ENCODE data around the gene GPRASP2. TPM values are rescaled to one million over a fixed set of nuclear protein-coding genes. Genes with fewer than 3 reads are reported as not detected.

GPRASP2 gene
- total RNA-seq, 1 experiment from 2014 or later: 2.1 TPM

- Histone ChIP-seq H3K4me1 (ENCODE audit: control insufficient read depth in 1 of 2, insufficient read depth in 2 of 2, low read length in 2 of 2) (no peaks in the 10 kb centered on the region), H3K9ac (ENCODE audit: low read length) (no peak overlapping the region), H3K79me2 (ENCODE audit: insufficient read depth, low read length) (no peaks in the 10 kb centered on the region), H3K36me3 (ENCODE audit: control insufficient read depth in 1 of 2, insufficient read depth in 2 of 2, low read length in 2 of 2) (no peaks in the 10 kb centered on the region), H3K9me3 (ENCODE audit: control insufficient read depth in 1 of 2, insufficient read depth in 1 of 2, low read depth in 1 of 2, low read length in 2 of 2) (no peaks in the 10 kb centered on the region), H3K4me2 (ENCODE audit: low read length) (no peak overlapping the region), H2AFZ (ENCODE audit: low read depth, low read length, poor library complexity, severe bottlenecking) (no peak overlapping the region), H3K9me2 (ENCODE audit: insufficient read depth) (no peaks in the 10 kb centered on the region), H4K20me1 (ENCODE audit: insufficient read depth) (no peaks in the 10 kb centered on the region), H3K27ac (ENCODE audit: low read depth, low read length) (no peak overlapping the region), H3K4me3 (replicated peaks in 1 of 2; ENCODE audit: low read depth in 1 of 2, low read length in 2 of 2) (no peak overlapping the region), H3K27me3 (ENCODE audit: insufficient read depth, low read length) (no peaks in the 10 kb centered on the region)
- POLR2A ChIA-PET: no interaction called here
- intact Hi-C loops (cut with micrococcal nuclease): no loop called here
- RAD21 ChIA-PET (ENCODE audit: low non-redundant PET in 1 of 2, low total read pairs in 2 of 2, uncharacterized antibody in 2 of 2, unreplicated experiment in 2 of 2): no interaction called here
- ATAC-seq (no peak), DNase-seq (ENCODE audit: low read depth, low spot score) (no peak)
- BruUV-seq (replicated peaks): no TSS peak
- CTCF ChIA-PET: no interaction called here
- TF ChIP-seq CEBPB (IDR thresholded peaks at IDR 0.05; ENCODE audit: low read depth) (no peak), REST (IDR thresholded peaks at IDR 0.05; ENCODE audit: low read depth) (no peak), SIN3A (IDR thresholded peaks at IDR 0.05; ENCODE audit: low read depth) (no peak), FOSL1 (IDR thresholded peaks at IDR 0.05; ENCODE audit: low read depth) (no peak), EZH2phosphoT487 (IDR thresholded peaks at IDR 0.05; ENCODE audit: borderline replicate concordance) (no peak), EGR1 (IDR thresholded peaks at IDR 0.05; ENCODE audit: low read depth) (no peak), ZNF274 (IDR thresholded peaks at IDR 0.05; ENCODE audit: low read depth, low read length) (no peak), POLR2AphosphoS5 (IDR thresholded peaks at IDR 0.05; ENCODE audit: low read depth, low read length) (no peak), SRF (IDR thresholded peaks at IDR 0.05; ENCODE audit: low read depth) (no peak), ZBTB33 (IDR thresholded peaks at IDR 0.05; ENCODE audit: extremely low read depth, insufficient replicate concordance, low read length) (no peak), CBX3 (IDR thresholded peaks at IDR 0.05; ENCODE audit: low read depth) (no peak)
Observed at GRCh38 chrX:102723456-102723855, 11.2 kb downstream of the GPRASP2 start.
